PC-3 (cell line): ENCODE data around the gene DYSF.

ENCODE experiments used
- EZH2 ChIP-seq: fragments of 300-600 bp; sonication (generic); IDR thresholded peaks from one replicate; pipeline ENCODE4 v1.6.1; 2017; ENCODE audit warnings: antibody characterized with exemption, mild to moderate bottlenecking, low read length; ENCODE audit not compliant: unreplicated experiment
- EZH2phosphoT487 ChIP-seq: fragments of 300-600 bp; sonication (generic); IDR thresholded peaks from 2 replicates; pipeline ENCODE4 v1.6.1; 2018; ENCODE audit warnings: mild to moderate bottlenecking, antibody characterized with exemption, low read length, borderline replicate concordance
- TF ChIP-seq, protein P1 (sequence below): fragments of 300-600 bp; sonication (generic); conservative IDR thresholded peaks from 2 replicates; pipeline ENCODE4 v1.5.1; 2017; ENCODE audit warnings: antibody characterized with exemption, low read depth, mild to moderate bottlenecking, low read length

DNA sequence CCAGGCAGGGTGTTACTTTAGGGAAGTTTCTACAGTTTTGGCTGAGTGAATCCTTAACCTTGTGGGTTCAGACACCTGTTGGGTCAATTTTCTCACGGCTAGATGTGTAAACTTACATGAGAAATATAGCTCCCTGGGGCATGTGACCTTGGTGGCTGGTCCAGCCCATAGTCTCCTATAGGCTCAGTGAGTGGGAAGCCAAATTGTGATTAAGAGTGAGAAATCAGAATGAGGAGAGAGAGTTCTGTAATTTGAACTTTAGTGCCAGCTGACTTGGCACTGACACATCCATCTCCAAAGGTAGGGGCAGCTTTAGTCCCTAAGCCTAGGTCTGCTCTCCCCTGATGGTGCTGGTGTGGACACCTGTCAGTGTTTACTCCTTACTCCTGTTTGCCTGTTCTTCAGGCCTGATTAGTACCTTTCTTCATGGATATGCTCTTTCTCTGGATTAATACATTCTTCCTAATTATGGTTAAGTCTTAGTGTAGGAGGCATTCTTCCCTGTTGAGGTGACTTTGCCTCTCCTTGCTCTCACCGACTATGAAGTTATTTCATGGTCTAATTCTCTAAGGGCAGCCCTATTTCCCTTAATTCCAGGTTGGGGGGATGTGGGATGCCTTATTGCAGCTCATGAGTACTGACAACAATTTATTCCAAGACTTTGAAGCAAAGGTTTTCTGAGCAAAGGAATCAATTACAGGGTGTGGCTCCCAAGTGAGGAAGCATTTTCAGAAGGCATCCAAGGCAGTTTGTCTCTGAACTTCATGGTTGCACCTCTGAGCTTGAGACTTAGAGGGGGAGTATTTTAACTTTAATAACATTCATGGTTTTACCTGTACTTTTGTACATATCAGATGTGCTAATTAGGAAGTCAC is 177.3 kb downstream of the DYSF start:
- TF ChIP-seq, protein P1, sequence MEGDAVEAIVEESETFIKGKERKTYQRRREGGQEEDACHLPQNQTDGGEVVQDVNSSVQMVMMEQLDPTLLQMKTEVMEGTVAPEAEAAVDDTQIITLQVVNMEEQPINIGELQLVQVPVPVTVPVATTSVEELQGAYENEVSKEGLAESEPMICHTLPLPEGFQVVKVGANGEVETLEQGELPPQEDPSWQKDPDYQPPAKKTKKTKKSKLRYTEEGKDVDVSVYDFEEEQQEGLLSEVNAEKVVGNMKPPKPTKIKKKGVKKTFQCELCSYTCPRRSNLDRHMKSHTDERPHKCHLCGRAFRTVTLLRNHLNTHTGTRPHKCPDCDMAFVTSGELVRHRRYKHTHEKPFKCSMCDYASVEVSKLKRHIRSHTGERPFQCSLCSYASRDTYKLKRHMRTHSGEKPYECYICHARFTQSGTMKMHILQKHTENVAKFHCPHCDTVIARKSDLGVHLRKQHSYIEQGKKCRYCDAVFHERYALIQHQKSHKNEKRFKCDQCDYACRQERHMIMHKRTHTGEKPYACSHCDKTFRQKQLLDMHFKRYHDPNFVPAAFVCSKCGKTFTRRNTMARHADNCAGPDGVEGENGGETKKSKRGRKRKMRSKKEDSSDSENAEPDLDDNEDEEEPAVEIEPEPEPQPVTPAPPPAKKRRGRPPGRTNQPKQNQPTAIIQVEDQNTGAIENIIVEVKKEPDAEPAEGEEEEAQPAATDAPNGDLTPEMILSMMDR = no peak
- TF ChIP-seq EZH2 = no peak
- no peak for TF ChIP-seq EZH2phosphoT487
